Hair follicular keratinocyte (primary cell): Measurements from ENCODE around the gene DNAAF6. TPM values are rescaled to one million over a fixed set of nuclear protein-coding genes. Genes with fewer than 3 reads are reported as not detected.

Source experiments
- total RNA-seq: library from RNA; depleted of rRNA; stranded (reverse); fragments of >200 nt; gene quantifications from 2 replicates; pipeline ENCODE4 v1.2.3, GENCODE V29; 2015

DNAAF6 gene
- total RNA-seq: not detected in 2 replicates

DNA sequence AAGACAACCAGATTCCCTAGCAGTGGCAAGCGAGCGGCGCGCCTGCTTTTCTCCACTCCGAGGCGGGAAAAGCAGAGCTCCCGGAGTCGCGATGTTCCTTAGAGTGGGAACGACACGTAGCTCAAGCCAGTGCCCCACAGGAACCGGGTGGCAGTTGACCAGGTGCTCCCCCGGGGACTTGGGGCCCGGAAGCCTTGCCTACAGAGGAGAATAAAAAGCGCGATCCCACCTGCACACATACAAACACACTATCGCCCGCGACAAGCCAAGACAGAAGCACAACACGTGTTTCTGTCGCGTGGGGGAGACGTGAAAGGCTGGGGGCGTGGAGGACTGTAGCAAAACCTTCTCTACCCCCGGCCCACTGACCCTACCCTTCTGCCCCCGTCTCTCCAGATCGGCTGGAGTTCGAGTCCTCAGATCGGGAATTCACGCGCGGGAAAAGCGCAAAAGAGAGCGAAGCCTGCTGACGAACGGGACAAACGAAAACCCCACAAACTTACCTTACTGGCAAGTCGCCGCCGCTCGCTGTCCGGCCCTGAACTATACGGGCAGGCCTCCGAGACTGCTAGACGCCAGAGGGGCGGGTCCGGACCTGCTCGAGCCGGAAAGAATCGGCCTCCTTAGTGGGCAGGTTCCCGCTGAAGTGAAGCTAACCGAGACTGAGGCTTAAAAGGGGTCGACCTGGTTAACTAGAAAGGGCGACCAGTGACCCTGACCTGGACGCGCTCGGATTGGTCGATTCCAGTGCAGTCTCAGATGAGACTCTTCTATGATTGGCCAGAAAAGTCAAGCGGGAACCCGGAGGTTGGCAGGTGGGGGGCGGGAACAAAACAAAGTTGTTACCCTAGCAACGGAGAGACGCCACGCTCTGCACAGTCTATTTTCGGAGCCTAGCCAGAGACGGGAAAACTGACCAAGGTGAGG is at the start of gene DNAAF6, which contains the start of gene NUP62CL:
Gene DNAAF6, plus strand, starts transcription at position 842 of the 927 bp plus-strand sequence. CDS start 6,265 bp downstream, outside the sequence.
Gene NUP62CL, minus strand, starts transcription at position 664 of the 927 bp plus-strand sequence. CDS start 31,287 bp downstream, outside the sequence.

Other genes with a start within 250 kb of the DNAAF6 start
- gene MORC4, start 206.4 kb upstream of the DNAAF6 start, total RNA-seq: 14.7 and 17.1 TPM in 2 replicates
- 10.2 and 12.0 TPM in 2 replicates for gene RBM41, start 87.8 kb upstream of the DNAAF6 start, total RNA-seq
- gene NUP62CL, start 178 bp upstream of the DNAAF6 start, total RNA-seq: 3.5 and 4.9 TPM in 2 replicates
- gene FRMPD3, start 243.0 kb downstream of the DNAAF6 start, total RNA-seq: not detected in 2 replicates